Stimulated activated CD8-positive, alpha-beta memory T cell treated with anti-CD3 and anti-CD28 coated beads, Interleukin-12 subunit alpha, Interleukin-12 subunit beta, amount 100 ng/mL, for 1 hour (primary cell): ENCODE measurements around the gene OSBPL3.

Experiments used
- DNase-seq: peaks from one replicate; pipeline ENCODE4 v3.0.0-alpha.2; 2020; ENCODE audit warnings: low read depth

Gene OSBPL3

DNA sequence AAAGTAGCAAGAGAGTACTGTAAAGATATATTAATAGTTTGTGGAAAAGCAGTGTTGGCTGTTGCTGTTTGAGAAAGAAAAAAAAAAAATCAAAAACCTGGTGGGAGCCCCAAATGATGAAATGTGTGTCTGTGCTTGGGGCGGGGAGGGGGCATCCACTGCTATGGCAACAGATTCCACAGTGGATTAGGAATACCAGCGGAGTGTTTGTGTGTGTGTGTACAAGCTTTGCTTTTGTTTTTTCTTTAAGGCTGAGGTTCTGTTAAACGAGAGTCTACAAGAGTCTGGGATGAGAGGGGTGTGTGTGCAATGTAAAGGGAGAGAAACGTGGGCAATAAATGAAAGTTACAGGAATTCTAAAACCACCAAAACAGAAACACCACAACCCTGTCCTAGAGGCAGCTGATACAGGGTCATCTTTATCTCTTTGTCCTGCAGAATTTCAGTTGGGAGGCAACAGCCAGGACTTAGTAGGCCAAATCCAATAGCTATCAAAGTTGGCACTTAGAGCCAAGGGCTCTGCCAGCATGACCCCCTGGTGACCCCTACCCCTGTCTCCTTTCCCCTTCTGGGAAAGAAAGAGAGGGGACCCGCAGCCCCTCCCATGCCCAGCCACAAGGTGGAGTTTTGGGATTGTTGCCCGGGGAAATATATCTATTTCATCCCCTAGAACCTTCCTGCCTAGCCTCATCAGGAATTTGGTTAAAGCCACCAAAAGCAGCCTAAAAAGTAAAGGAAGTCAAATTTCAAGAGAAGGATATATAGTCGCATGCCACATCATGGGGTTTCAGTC lies 85.4 kb downstream of the OSBPL3 start:
- no peak for DNase-seq

DNA sequence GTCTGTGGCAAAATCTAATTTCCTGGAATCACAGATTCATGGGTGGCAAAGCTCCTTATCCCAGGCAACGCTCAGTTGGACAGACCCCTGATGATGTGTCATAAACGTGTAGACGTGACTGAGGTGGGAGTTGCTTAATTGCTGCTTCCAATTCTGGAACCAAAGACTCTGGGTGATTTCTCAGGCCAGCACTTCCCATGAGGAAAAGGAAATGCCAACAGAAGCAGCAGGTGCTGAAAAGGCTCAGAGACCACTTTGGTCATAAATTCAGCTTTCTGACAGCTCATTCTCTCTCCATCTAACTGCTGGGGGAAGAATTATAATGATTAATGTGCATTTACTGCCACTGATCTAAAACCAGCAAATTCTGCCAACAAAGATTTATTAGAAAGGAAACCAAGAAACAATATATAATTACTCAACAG lies 88.7 kb downstream of the OSBPL3 start:
- no peak for DNase-seq

- DNase-seq, result no peak
These were observed 90.4 kb downstream of the OSBPL3 start for GRCh38 chr7:24889611-24890010.

- DNase-seq, result no peak
These were observed 91.3 kb downstream of the OSBPL3 start for GRCh38 chr7:24888653-24889052.

GRCh38 chr7:24885716-24886115 lies 94.3 kb downstream of the OSBPL3 start:
- no peak for DNase-seq

DNA sequence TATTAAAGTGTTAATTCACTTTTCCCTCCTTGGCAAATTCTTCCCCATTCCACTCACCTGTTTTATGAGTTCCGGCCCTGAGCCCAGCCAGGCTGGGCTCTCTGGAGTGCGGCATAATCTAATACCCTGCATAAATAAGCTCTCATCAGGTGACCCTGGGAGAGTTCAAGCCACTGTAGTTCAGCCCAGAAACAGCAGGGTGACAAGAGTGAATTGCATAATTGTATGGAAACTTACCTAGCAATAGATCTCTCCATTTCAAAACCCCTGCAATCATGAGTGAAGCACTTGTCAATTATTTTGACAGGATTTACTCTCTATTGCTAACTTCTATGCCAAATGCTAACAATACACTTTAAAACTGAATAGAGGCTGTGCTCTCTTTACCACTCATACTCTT lies 94.7 kb downstream of the OSBPL3 start:
- no peak for DNase-seq

- no peak for DNase-seq
These were observed 95.6 kb downstream of the OSBPL3 start for GRCh38 chr7:24884401-24884800.

- DNase-seq, result no peak
These were observed 96.4 kb downstream of the OSBPL3 start for GRCh38 chr7:24883622-24884013.

DNA sequence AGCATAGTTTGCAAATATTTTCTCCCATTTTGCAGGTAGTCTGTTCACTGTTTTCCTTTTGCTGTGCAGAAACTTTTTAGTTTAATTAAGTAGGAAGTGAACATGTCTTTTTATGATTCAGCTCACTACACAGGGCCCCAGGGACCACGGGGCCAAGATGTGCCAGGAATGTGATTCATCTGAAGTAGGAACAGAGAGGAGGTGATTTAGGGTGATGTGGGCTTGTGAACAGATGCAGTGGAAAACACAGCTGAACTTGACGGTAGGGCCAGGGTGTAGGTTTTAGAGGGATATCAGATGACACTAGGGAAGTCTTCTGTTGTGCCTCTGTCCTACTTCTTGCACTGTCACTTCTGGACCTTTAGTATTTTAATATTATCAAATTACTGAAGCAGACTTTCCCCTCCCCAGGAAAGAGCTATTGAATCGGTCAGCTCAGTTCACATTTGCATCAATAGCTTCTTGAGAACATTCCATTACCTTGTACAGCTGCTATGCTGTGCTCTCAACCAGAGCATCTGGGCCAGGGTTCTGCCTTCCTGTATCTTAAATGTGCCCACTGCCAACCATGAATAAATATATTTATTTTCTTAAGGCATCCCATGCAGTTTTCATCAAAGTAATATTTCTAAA lies 96.9 kb downstream of the OSBPL3 start:
- no peak for DNase-seq

GRCh38 chr7:24881623-24882022 lies 98.4 kb downstream of the OSBPL3 start:
- no peak for DNase-seq

GRCh38 chr7:24880886-24881285 lies 99.1 kb downstream of the OSBPL3 start:
- DNase-seq, result no peak

GRCh38 chr7:24879291-24879690 lies 100.7 kb downstream of the OSBPL3 start:
- DNase-seq, result no peak

DNA sequence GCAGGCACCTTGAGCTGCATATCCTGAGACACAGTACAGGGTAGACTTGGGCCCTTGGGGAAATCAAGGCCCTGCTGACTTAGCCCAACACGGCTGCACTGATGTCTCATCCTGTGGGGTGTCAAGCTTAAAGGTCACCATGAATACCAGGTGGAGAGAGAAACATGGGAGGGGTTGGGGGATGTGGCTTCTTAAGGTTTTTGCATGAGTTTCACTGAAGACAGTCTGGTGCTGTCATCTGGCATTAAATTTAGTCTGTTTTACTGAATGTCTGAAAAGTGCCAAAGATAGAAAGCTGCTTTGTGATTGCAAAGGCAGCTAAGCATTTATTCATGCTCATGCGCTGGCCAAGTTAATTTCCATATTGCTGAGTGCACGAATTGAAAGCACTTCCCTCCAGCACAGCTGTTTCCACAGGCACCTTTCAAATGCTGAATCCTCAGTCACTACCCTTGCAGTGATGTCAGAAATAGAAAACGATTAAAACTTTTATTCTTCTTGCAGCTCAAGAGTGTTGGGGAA lies 102.1 kb downstream of the OSBPL3 start:
- no peak for DNase-seq

GRCh38 chr7:24874791-24875190 lies 105.2 kb downstream of the OSBPL3 start:
- no peak for DNase-seq

DNA sequence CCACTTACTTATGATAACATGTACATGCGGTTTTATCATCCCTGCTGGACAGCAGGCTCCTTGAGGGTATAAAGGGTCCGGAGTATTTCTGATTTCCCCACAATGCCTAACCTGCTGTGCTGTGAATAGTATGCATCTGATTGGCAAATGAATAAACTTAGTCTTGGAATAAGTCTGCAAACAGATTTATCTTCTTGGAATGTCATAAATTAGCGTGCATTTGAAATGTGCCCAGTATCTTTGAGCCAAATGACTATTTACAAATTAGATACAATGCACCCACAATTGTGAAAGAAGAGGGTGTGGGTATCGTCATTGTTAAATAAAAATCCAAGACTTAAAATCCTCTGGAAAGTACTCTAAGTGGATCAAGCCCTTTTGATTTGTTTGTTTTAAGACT lies 106.0 kb downstream of the OSBPL3 start:
- DNase-seq, result no peak

DNA sequence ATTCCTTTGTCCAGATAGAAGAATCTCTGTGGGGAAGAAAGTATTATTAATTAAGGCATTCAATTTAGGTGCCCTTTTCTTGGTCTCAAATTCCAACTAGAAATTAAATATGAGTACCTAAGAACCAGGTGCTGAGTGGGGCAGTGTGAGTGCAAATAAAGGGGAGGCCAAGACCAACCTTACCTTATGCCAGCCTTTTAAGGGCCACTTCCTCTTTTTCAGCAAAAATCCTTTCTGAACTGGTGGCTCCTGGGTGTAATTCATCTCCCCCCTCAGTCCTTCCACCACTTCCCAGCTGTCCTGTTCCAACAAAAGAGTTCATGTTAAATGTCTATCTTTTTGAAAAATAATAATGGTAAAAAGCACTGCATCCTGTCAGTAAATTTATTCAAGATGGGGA lies 108.2 kb downstream of the OSBPL3 start:
- DNase-seq, result no peak

GRCh38 chr7:24870766-24871165 lies 109.2 kb downstream of the OSBPL3 start:
- no peak for DNase-seq

DNA sequence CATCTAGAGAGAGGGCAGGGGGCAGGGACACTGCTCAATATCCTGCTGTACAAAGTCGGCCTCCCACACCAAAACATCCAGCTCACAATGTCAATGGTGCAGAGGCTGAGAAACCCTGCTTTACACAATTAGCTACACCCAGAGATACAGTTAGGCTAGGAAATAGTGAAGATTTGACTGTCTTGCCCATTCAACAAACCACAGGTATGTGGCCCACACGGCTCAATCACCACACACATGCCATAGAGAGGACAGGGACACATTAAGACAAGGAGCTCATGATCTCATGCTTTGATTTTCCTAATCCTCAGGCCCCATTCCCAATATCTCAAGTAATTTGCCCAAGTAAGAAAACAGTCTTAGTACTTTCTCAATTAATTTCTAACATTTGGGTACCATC lies 110.4 kb downstream of the OSBPL3 start:
- no peak for DNase-seq

GRCh38 chr7:24868741-24869140 lies 111.2 kb downstream of the OSBPL3 start:
- no peak for DNase-seq

- no peak for DNase-seq
These were observed 113.9 kb downstream of the OSBPL3 start for GRCh38 chr7:24866004-24866615.

- no peak for DNase-seq
These were observed 115.7 kb downstream of the OSBPL3 start for GRCh38 chr7:24864214-24864817.

DNA sequence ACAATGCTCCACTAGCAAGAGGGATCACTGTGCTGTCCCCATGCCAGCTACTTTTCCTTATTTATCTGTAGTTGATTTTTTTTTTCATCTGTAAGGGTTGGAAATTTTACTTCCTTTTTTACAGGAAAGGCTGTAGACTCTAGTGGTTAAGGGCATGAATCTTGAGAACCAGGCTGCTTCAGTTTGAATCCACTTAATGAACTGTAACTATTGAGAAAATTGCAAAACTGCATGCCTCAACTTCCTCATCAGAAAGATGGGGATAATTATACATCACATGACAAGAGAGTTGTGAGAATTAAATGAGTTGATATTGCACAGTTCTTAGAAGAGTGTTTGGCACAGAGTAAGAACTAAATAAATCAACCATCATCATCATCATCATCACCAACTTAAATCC lies 116.4 kb downstream of the OSBPL3 start:
- DNase-seq, result no peak

DNA sequence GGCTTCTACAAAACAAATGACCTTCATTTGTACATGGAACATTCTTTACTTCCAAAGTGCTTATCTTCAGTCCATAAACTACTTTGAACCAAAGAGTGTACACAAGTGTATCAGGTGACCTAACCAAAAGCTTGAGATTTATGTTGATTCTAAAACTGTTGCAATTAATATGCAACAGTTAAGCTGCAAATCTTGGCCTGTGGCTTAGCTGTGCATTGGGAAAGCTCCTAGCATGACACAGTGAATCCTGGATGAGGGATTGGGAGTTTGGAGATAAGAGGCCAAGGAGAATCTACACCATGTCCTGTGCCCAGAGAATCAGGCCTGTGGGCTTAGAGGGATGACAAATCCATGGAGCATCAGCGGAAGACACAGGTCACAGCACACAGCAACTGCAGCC lies 117.5 kb downstream of the OSBPL3 start:
- no peak for DNase-seq
